Heart right ventricle (tissue), 16 donors: ENCODE measurements around the gene UBE2D3. TPM values are rescaled to one million over a fixed set of nuclear protein-coding genes. Genes with fewer than 3 reads are reported as not detected.

ENCODE experiments used
- ATAC-seq, 8 donors: fragments of 200-7000 bp; cut with Tn5 transposase; one replicate each; pipeline ENCODE4 v1.9.1; 2020; ENCODE audit warnings: mild to moderate bottlenecking in 8 of 8, moderate library complexity in 8 of 8, moderate number of reproducible peaks in 1 of 8
- DNase-seq, 2 donors: peaks; one replicate each; pipeline ENCODE4 v3.0.0-alpha.2; 2020
- H3K27ac ChIP-seq, 10 donors: fragments of 200-600 bp; sonication (generic) in 2 of 10; one replicate each; pipeline versions ENCODE4 v1.5.0 to v1.8.0; 2020 to 2022; ENCODE audit warnings: mild to moderate bottlenecking in 3 of 10
- H3K27me3 ChIP-seq, 7 donors: fragments of 200-600 bp; one replicate each; pipeline ENCODE4 v1.8.0; 2021 to 2022; ENCODE audit warnings: mild to moderate bottlenecking in 2 of 7
- H3K36me3 ChIP-seq, 9 donors: fragments of 200-600 bp; sonication (generic) in 1 of 9; one replicate each; pipeline versions ENCODE4 v1.5.0 to v1.8.0; 2020 to 2022; ENCODE audit warnings: mild to moderate bottlenecking in 2 of 9
- H3K4me1 ChIP-seq, 9 donors: fragments of 200-600 bp; sonication (generic) in 1 of 9; one replicate each; pipeline versions ENCODE4 v1.5.0 to v1.8.0; 2020 to 2022; ENCODE audit warnings: mild to moderate bottlenecking in 4 of 9
- H3K4me3 ChIP-seq, 10 donors: fragments of 200-600 bp; sonication (generic) in 2 of 10; one replicate each; pipeline versions ENCODE4 v1.5.0 to v1.8.0; 2020 to 2022; ENCODE audit warnings: mild to moderate bottlenecking in 7 of 10, moderate library complexity in 2 of 10
- H3K9me3 ChIP-seq, 11 donors: fragments of 200-600 bp in 10 of 11; sonication (generic) in 2 of 11; one replicate each; pipeline versions ENCODE4 v1.5.0 to v1.8.0; 2013 to 2022; ENCODE audit warnings: mild to moderate bottlenecking in 2 of 11, control low read depth in 1 of 11, moderate library complexity in 1 of 11
- CTCF ChIP-seq, 9 donors: fragments of 200-600 bp; sonication (generic) in 2 of 9; IDR thresholded peaks; one replicate each; pipeline versions ENCODE4 v1.5.0 to v1.8.0; 2021 to 2022; ENCODE audit warnings: antibody characterized with exemption in 9 of 9, mild to moderate bottlenecking in 5 of 9, moderate library complexity in 1 of 9
- WGBS, 2 donors: extraction: QIAGEN DNeasy Blood & Tissue Kit; methylation state at CpG; one replicate each; pipeline ENCODE4 v1.1.7; 2013; ENCODE audit warnings: inconsistent platforms in 1 of 2; 5-methylcytosine and 5-hydroxymethylcytosine counted together
- intact Hi-C, 10 donors: fragments of 100-400 bp; cut with DNase I; formaldehyde crosslinking; loops; one replicate each; pipeline versions ENCODE4 v1.11.1 to v1.14.2; 2022
- polyA plus RNA-seq, 2 donors: library from polyadenylated mRNA; stranded (reverse); fragments of 200-250 nt; gene quantifications; one replicate each; pipeline ENCODE4 v1.2.3, GENCODE V29; 2013
- total RNA-seq, 10 donors: library from RNA; stranded (reverse); fragmentation: NEBNext Ultra II Directional in 3 of 10; extraction: Animal tissue kit (Norgen Biotek cat#: 25700) in 3 of 10; gene quantifications; one replicate each; pipeline versions ENCODE4 v1.2.1 to v1.2.4, GENCODE V29; 2021 to 2023
- donor health status: Arrhythmogenic right ventricular cardiomyopathy.
- donor health status: ischemic (EF 13 %, LVEDD 7.1; RV severe dilation, severe dysfunction).
- donor health status: healthy with polysubstance abuse.
- donor health status: DM: no; HTN: yes; CAD: no.
- donor health status: DM: no; HTN: no; CAD: no.
- donor health status: ischemic (EF 25% LVEDD 6.9; RV normal size, moderate dysfunction).
- donor health status: ischemic (EF 25% LVEDD 5.7; RV mildly dilated, moderate dysfunction).
- donor health status: healthy.
- donor health status: DM: yes; HTN: yes; CAD: no.
- donor health status: Ischemic cardiomyopathy.
- donor health status: ischemic (EF 35%, LVEDD 5.7; RV mildly dilated, moderate dysfunction).
- donor health status: nonischemic (EF 11% LVEDD 7.7; RV severe dilation, severe dysfunction).
- donor health status: DM: yes; HTN: yes; CAD: no.
- donor health status: PGD.
- donor health status: ischemic (EF 29% LVEDD 5.4; RV normal size, mild dysfunction).
- donor health status: nonischemic (EF 23%, LVEDD 6.1; RV moderate dilation, normal function).

UBE2D3 gene
- total and polyA plus RNA-seq, 12 donors, result 99.3 to 297 (median 247) TPM

- Histone ChIP-seq H3K4me3 (peak overlapping the region in 7 of 10 donors; percentile 74 to 97 (median 84)), H3K4me1 (peaks cover 0 to 37% (median 17%) of the 10 kb centered on the region in 9 donors), H3K36me3 (no peaks in the 10 kb centered on the region), H3K27me3 (no peaks in the 10 kb centered on the region), H3K27ac (no peak overlapping the region), H3K9me3 (no peaks in the 10 kb centered on the region)
- no peak for ATAC-seq
- TF ChIP-seq CTCF (IDR thresholded peaks at IDR 0.05), result no peak
- DNase-seq, result no peak
- intact Hi-C loops, result loop anchor here in 4 of 10 donors (5.0 to 10.0 kb wide), 3 partner anchors 63 to 105 kb away; partner anchors contain the start of genes UBE2D3 (in 3 of the 4) and CISD2 (in 1 of the 4)
- WGBS, 2 donors, result 74 to 75% methylated on average over 14 of the region's 14 CpGs
Measured at GRCh38 chr4:102761906-102762305, 65.4 kb downstream of the UBE2D3 start.

- peak in 6 of 8 donors; percentile 8 to 20 (median 12) for ATAC-seq
- no peak for TF ChIP-seq CTCF (IDR thresholded peaks at IDR 0.05)
- Histone ChIP-seq H3K36me3 (no peaks in the 10 kb centered on the region), H3K9me3 (no peaks in the 10 kb centered on the region), H3K4me3 (peak overlapping the region; percentile 74 to 97 (median 84)), H3K27me3 (no peaks in the 10 kb centered on the region), H3K4me1 (peaks cover 0 to 40% (median 17%) of the 10 kb centered on the region in 9 donors), H3K27ac (peak overlapping the region in 9 of 10 donors; percentile 76 to 94 (median 80))
- no peak for DNase-seq
- intact Hi-C loops, result loop anchor here in 4 of 10 donors (5.0 to 10.0 kb wide), 3 partner anchors 64 to 106 kb away; partner anchors contain the start of genes UBE2D3 (in 3 of the 4) and CISD2 (in 1 of the 4)
- 2 to 4% methylated on average over 15 of the region's 15 CpGs for WGBS, 2 donors
Measured at GRCh38 chr4:102761296-102761701, 66.1 kb downstream of the UBE2D3 start.

GRCh38 chr4:102760645-102761295 is 66.6 kb downstream of the UBE2D3 start, which contains the start of gene MANBA:
MANBA (minus strand) TSS chr4:102760968; CDS start chr4:102760894, 74 bp downstream.
- Histone ChIP-seq H3K4me1 (peaks cover 0 to 40% (median 17%) of the 10 kb centered on the region in 9 donors), H3K27me3 (no peaks in the 10 kb centered on the region), H3K9me3 (peaks cover 0 to 4% (median 0%) of the 10 kb centered on the region in 11 donors), H3K27ac (peak within 1 kb of the TSS; percentile 11 to 94 (median 80)), H3K4me3 (peak within 1 kb of the TSS; percentile 74 to 97 (median 84)), H3K36me3 (no peaks in the 10 kb centered on the region)
- TF ChIP-seq CTCF (IDR thresholded peaks at IDR 0.05), result peak in 3 of 9 donors; percentile 10 to 29 (median 11)
- DNase-seq (peak; percentile 84 to 86), ATAC-seq (peak; percentile 97 to 99 (median 98))
- intact Hi-C loops, result loop anchor here in 4 of 10 donors (5.0 to 10.0 kb wide), 3 partner anchors 64 to 107 kb away; partner anchors contain the start of genes UBE2D3 (in 3 of the 4) and CISD2 (in 1 of the 4)
- WGBS, 2 donors, result 0 to 1% methylated on average over 60 of the region's 60 CpGs

- peaks cover 0 to 9% (median 0%) of the 10 kb centered on the region in 11 donors for H3K9me3 ChIP-seq
Measured at GRCh38 chr4:102759831-102760644, 67.3 kb downstream of the UBE2D3 start.

More at GRCh38 chr4:102759831-102760644, 67.3 kb downstream of the UBE2D3 start:
- peak overlapping the region; percentile 74 to 97 (median 84) for H3K4me3 ChIP-seq
- DNase-seq (peak in 1 of 2 donors; percentile 38), ATAC-seq (peak; percentile 46 to 73 (median 62))
- intact Hi-C loops, result loop anchor here in 4 of 10 donors (5.0 to 10.0 kb wide), 3 partner anchors 65 to 107 kb away; partner anchors contain the start of genes UBE2D3 (in 3 of the 4) and CISD2 (in 1 of the 4)
- TF ChIP-seq CTCF (IDR thresholded peaks at IDR 0.05), result no peak
- WGBS, 2 donors, result 2 to 3% methylated on average over 25 of the region's 25 CpGs
- H3K27ac ChIP-seq, result peak overlapping the region; percentile 11 to 94 (median 80)
- H3K36me3 ChIP-seq, result no peaks in the 10 kb centered on the region
- no peaks in the 10 kb centered on the region for H3K27me3 ChIP-seq
- peaks cover 0 to 40% (median 17%) of the 10 kb centered on the region in 9 donors for H3K4me1 ChIP-seq
